Activated T-cell treated with anti-CD3 and anti-CD28 coated beads for 1 hour (primary cell): ENCODE data around the gene CYLD.

ENCODE experiments used
- DNase-seq: peaks from one replicate; pipeline ENCODE4 v3.0.0-alpha.2; 2020; ENCODE audit warnings: low read depth

Gene CYLD

GRCh38 chr16:50846511-50846910 is 104.6 kb downstream of the CYLD start:
- no peak for DNase-seq

- no peak for DNase-seq
Measured at GRCh38 chr16:50847166-50847565, 105.3 kb downstream of the CYLD start.

- no peak for DNase-seq
Measured at GRCh38 chr16:50848755-50849514, 107.0 kb downstream of the CYLD start.
